GM06990 (cell line): ENCODE measurements around the gene SELENBP1.
A peak's percentile ranks its signal among the peaks of the same experiment; 100 is the strongest.

Experiments used
- DNase-seq: peaks from one replicate; pipeline ENCODE4 v3.0.0-alpha.2; 2011; ENCODE audit not compliant: insufficient read length; ENCODE audit errors: extremely low read depth
- H3K27me3 ChIP-seq: replicated peaks from 2 replicates; pipeline ENCODE4 v1.6.0; 2011; ENCODE audit warnings: low read length; ENCODE audit not compliant: control insufficient read depth, insufficient read depth
- H3K36me3 ChIP-seq: 2 replicates; pipeline ENCODE4 v1.5.1; 2011; ENCODE audit warnings: low read length; ENCODE audit not compliant: control insufficient read depth, insufficient read depth
- H3K4me3 ChIP-seq: replicated peaks from 2 replicates; pipeline ENCODE4 v1.5.1; 2011; ENCODE audit warnings: low read depth, mild to moderate bottlenecking, control low read depth, low read length
- CTCF ChIP-seq: IDR thresholded peaks from 2 replicates; pipeline ENCODE4 v1.5.1; 2011; ENCODE audit warnings: low read length, control low read depth, mild to moderate bottlenecking, inconsistent platforms; ENCODE audit not compliant: insufficient read depth, poor library complexity, severe bottlenecking

The SELENBP1 gene

GRCh38 chr1:151336556-151336955, 35.9 kb downstream of the SELENBP1 start:
- DNase-seq = no peak
- Histone ChIP-seq H3K4me3 (no peak overlapping the region), H3K27me3 (no peaks in the 10 kb centered on the region), H3K36me3 (no peaks in the 10 kb centered on the region; the same call in 1 of the 2 replicates)
- TF ChIP-seq CTCF = no peak

GRCh38 chr1:151334822-151335221, 37.7 kb downstream of the SELENBP1 start:
- no peak for TF ChIP-seq CTCF
- DNase-seq = no peak

GRCh38 chr1:151327903-151328674, 44.4 kb downstream of the SELENBP1 start:
- Histone ChIP-seq H3K27me3 (no peaks in the 10 kb centered on the region), H3K4me3 (peak overlapping the region; percentile 77), H3K36me3 (peaks cover 6% of the 10 kb centered on the region)
- DNase-seq = peak; percentile 55
- no peak for TF ChIP-seq CTCF

More at GRCh38 chr1:151334822-151335221, 37.7 kb downstream of the SELENBP1 start:
- Histone ChIP-seq H3K36me3 (no peaks in the 10 kb centered on the region), H3K27me3 (no peaks in the 10 kb centered on the region), H3K4me3 (no peak overlapping the region)

- peak within 1 kb of the TSS; percentile 77 for H3K4me3 ChIP-seq
- no peak for TF ChIP-seq CTCF
- peaks cover 8% of the 10 kb centered on the region for H3K36me3 ChIP-seq
- no peaks in the 10 kb centered on the region for H3K27me3 ChIP-seq
- DNase-seq = peak; percentile 91
Observed at GRCh38 chr1:151327223-151327902, 45.1 kb downstream of the SELENBP1 start, which contains the start of gene PI4KB. Gene PI4KB, minus strand, starts transcription at chr1:151327416. Its CDS starts 10,935 bp downstream, at chr1:151316481.

GRCh38 chr1:151326619-151327222, 45.8 kb downstream of the SELENBP1 start:
- no peak for TF ChIP-seq CTCF
- no peaks in the 10 kb centered on the region for H3K27me3 ChIP-seq
- H3K36me3 ChIP-seq = peaks cover 8% of the 10 kb centered on the region
- H3K4me3 ChIP-seq = peak overlapping the region; percentile 77
- DNase-seq = no peak
